ENCODE results near the gene SYT17.

SYT17 gene

DNA sequence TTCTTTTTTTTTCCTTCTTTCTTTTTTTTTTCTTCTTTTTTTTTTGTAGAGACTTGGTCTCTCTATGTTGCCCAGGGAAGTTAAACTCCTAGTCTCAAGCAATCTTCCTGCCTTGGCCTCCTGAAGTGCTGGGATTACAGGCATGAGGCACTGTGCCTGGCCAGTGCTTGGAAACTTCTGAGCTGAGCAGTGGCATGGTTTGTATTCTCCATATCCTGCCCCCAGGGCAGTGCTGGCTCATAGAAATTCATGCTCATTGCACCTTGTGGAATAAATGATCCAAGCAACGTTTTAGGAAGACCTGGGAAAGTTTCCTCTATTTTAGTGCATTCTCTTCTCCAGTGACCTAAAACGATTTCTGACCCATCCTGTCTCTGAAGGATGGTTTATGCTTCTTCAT, 16.7 kb upstream of the SYT17 start:
- DNase-seq (ENCODE audit: low spot score), result no peak
- Histone ChIP-seq H3K9ac (ENCODE audit: low read depth, low read length, poor library complexity) (no peak overlapping the region), H3K4me2 (ENCODE audit: insufficient read depth, low read length, poor library complexity, severe bottlenecking) (no peak overlapping the region), H2BK120ac (ENCODE audit: low read depth, low read length) (no peak overlapping the region), H3K9me3 (replicated peaks in 1 of 2; ENCODE audit: control insufficient read depth in 2 of 2, insufficient read depth in 1 of 2, low read depth in 1 of 2, low read length in 2 of 2) (peaks cover 0 to 3% of the 10 kb centered on the region in 2 donors), H3K4ac (ENCODE audit: low read length) (no peak overlapping the region), H3K23ac (ENCODE audit: low read depth, low read length, poor library complexity) (no peak overlapping the region), H3K18ac (ENCODE audit: low read length) (no peak overlapping the region), H3K36me3 (replicated peaks in 1 of 2; ENCODE audit: control insufficient read depth in 2 of 2, insufficient read depth in 2 of 2, low read length in 2 of 2) (no peaks in the 10 kb centered on the region), H3K14ac (ENCODE audit: low read length) (no peak overlapping the region), H3K27me3 (ENCODE audit: control insufficient read depth in 3 of 3, insufficient read depth in 3 of 3, low read depth in 1 of 3, low read length in 3 of 3) (peaks cover 0 to 4% (median 0%) of the 10 kb centered on the region in 3 experiments), H3K27ac (replicated peaks; ENCODE audit: low read length) (no peak overlapping the region), H2AFZ (ENCODE audit: low read length) (no peak overlapping the region), H2BK5ac (ENCODE audit: low read length) (no peak overlapping the region), H3K79me1 (ENCODE audit: low read depth, low read length) (no peaks in the 10 kb centered on the region), H3K4me3 (ENCODE audit: low read length in 2 of 2) (no peak overlapping the region), H2BK12ac (ENCODE audit: low read length) (no peak overlapping the region), H3K4me1 (ENCODE audit: control insufficient read depth in 2 of 2, insufficient read depth in 1 of 2, low read depth in 1 of 2, low read length in 2 of 2) (no peaks in the 10 kb centered on the region), H2BK15ac (ENCODE audit: low read length) (no peak overlapping the region), H4K8ac (ENCODE audit: low read depth, low read length) (no peak overlapping the region), H2AK5ac (ENCODE audit: low read depth, low read length) (no peak overlapping the region), H4K91ac (ENCODE audit: low read depth, low read length, poor library complexity) (no peak overlapping the region)
- no CpG with 5 or more reads among the region's 2 CpGs for WGBS, 2 donors (ENCODE audit: extremely low coverage in 2 of 2, insufficient read length in 2 of 2, insufficient replicate concordance in 1 of 2)

DNA sequence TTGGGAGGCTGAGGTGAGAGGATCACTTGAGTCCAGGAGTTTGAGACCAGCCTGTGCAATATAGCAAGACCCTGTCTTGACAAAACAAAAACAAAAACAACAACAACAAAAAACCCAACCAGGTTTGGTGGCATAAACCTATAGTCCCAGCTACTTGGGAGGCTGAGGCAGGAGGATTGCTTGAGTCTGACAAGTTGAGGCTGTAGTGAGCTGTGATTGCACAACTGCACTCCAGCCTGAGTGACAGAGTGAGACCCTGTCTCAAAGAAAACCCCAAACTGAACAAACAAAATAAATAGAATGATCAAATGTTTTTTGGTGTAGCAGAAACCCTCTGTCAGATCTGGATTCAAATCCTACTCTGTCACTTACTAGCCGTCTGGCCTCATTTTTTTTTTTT, 16.0 kb upstream of the SYT17 start:
- Histone ChIP-seq H4K8ac (ENCODE audit: low read depth, low read length) (no peak overlapping the region), H3K4ac (ENCODE audit: low read length) (no peak overlapping the region), H3K79me1 (ENCODE audit: low read depth, low read length) (no peaks in the 10 kb centered on the region), H3K4me3 (ENCODE audit: low read length in 2 of 2) (no peak overlapping the region), H2BK12ac (ENCODE audit: low read length) (no peak overlapping the region), H2AFZ (ENCODE audit: low read length) (no peak overlapping the region), H3K14ac (ENCODE audit: low read length) (no peak overlapping the region), H3K4me2 (ENCODE audit: insufficient read depth, low read length, poor library complexity, severe bottlenecking) (no peak overlapping the region), H3K27ac (replicated peaks; ENCODE audit: low read length) (no peak overlapping the region), H2BK15ac (ENCODE audit: low read length) (no peak overlapping the region), H2BK120ac (ENCODE audit: low read depth, low read length) (no peak overlapping the region), H4K91ac (ENCODE audit: low read depth, low read length, poor library complexity) (no peak overlapping the region), H3K27me3 (ENCODE audit: control insufficient read depth in 3 of 3, insufficient read depth in 3 of 3, low read depth in 1 of 3, low read length in 3 of 3) (peaks cover 0 to 4% (median 0%) of the 10 kb centered on the region in 3 experiments), H3K4me1 (ENCODE audit: control insufficient read depth in 2 of 2, insufficient read depth in 1 of 2, low read depth in 1 of 2, low read length in 2 of 2) (no peaks in the 10 kb centered on the region), H2AK5ac (ENCODE audit: low read depth, low read length) (no peak overlapping the region), H2BK5ac (ENCODE audit: low read length) (no peak overlapping the region), H3K9ac (ENCODE audit: low read depth, low read length, poor library complexity) (no peak overlapping the region), H3K23ac (ENCODE audit: low read depth, low read length, poor library complexity) (no peak overlapping the region), H3K9me3 (replicated peaks in 1 of 2; ENCODE audit: control insufficient read depth in 2 of 2, insufficient read depth in 1 of 2, low read depth in 1 of 2, low read length in 2 of 2) (peaks cover 0 to 3% of the 10 kb centered on the region in 2 donors), H3K18ac (ENCODE audit: low read length) (no peak overlapping the region), H3K36me3 (replicated peaks in 1 of 2; ENCODE audit: control insufficient read depth in 2 of 2, insufficient read depth in 2 of 2, low read length in 2 of 2) (no peaks in the 10 kb centered on the region)
- DNase-seq (ENCODE audit: low spot score), result no peak
- no CpG with 5 or more reads among the region's 1 CpG for WGBS, 2 donors (ENCODE audit: extremely low coverage in 2 of 2, insufficient read length in 2 of 2, insufficient replicate concordance in 1 of 2)

GRCh38 chr16:19153876-19154275, 14.2 kb upstream of the SYT17 start:
- Histone ChIP-seq H3K36me3 (replicated peaks in 1 of 2; ENCODE audit: control insufficient read depth in 2 of 2, insufficient read depth in 2 of 2, low read length in 2 of 2) (no peaks in the 10 kb centered on the region), H3K9me3 (replicated peaks in 1 of 2; ENCODE audit: control insufficient read depth in 2 of 2, insufficient read depth in 1 of 2, low read depth in 1 of 2, low read length in 2 of 2) (no peaks in the 10 kb centered on the region), H3K14ac (ENCODE audit: low read length) (no peak overlapping the region), H3K4me2 (ENCODE audit: insufficient read depth, low read length, poor library complexity, severe bottlenecking) (no peak overlapping the region), H3K79me1 (ENCODE audit: low read depth, low read length) (no peaks in the 10 kb centered on the region), H3K18ac (ENCODE audit: low read length) (no peak overlapping the region), H2BK120ac (ENCODE audit: low read depth, low read length) (no peak overlapping the region), H3K23ac (ENCODE audit: low read depth, low read length, poor library complexity) (no peak overlapping the region), H2AK5ac (ENCODE audit: low read depth, low read length) (no peak overlapping the region), H2BK5ac (ENCODE audit: low read length) (no peak overlapping the region), H3K4ac (ENCODE audit: low read length) (no peak overlapping the region), H2AFZ (ENCODE audit: low read length) (peak overlapping the region; percentile 79), H3K9ac (ENCODE audit: low read depth, low read length, poor library complexity) (no peak overlapping the region), H3K27me3 (ENCODE audit: control insufficient read depth in 3 of 3, insufficient read depth in 3 of 3, low read depth in 1 of 3, low read length in 3 of 3) (peaks cover 0 to 8% (median 2%) of the 10 kb centered on the region in 3 experiments), H3K4me3 (ENCODE audit: low read length in 2 of 2) (no peak overlapping the region), H4K91ac (ENCODE audit: low read depth, low read length, poor library complexity) (no peak overlapping the region), H2BK15ac (ENCODE audit: low read length) (no peak overlapping the region), H3K27ac (replicated peaks; ENCODE audit: low read length) (no peak overlapping the region), H3K4me1 (ENCODE audit: control insufficient read depth in 2 of 2, insufficient read depth in 1 of 2, low read depth in 1 of 2, low read length in 2 of 2) (no peaks in the 10 kb centered on the region), H2BK12ac (ENCODE audit: low read length) (no peak overlapping the region), H4K8ac (ENCODE audit: low read depth, low read length) (no peak overlapping the region)
- no CpG with 5 or more reads among the region's 4 CpGs for WGBS, 2 donors (ENCODE audit: extremely low coverage in 2 of 2, insufficient read length in 2 of 2, insufficient replicate concordance in 1 of 2)
- DNase-seq (ENCODE audit: low spot score), result no peak

DNA sequence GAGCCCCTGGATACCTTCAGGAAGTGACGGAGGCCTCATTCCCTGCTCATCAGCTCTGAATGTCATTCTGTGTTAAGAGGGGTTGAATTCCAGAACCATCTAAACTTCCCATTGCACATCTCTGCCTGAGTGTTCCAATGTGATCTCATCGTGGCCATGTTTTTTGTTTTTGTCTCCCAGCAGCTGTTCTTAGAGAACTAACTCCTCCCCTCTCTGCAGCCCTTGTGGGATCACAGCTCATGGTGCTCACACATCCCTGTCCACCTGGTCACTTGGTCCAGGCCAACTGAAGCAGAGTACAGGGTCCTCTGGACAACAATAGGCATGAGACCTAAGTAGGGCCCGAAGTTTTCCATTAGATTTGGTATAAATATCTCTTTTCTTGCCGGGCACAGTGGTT, 6.0 kb upstream of the SYT17 start:
- Histone ChIP-seq H4K91ac (ENCODE audit: low read depth, low read length, poor library complexity) (no peak overlapping the region), H3K4ac (ENCODE audit: low read length) (no peak overlapping the region), H3K4me1 (ENCODE audit: control insufficient read depth in 2 of 2, insufficient read depth in 1 of 2, low read depth in 1 of 2, low read length in 2 of 2) (no peaks in the 10 kb centered on the region), H3K4me2 (ENCODE audit: insufficient read depth, low read length, poor library complexity, severe bottlenecking) (no peak overlapping the region), H2BK120ac (ENCODE audit: low read depth, low read length) (no peak overlapping the region), H2BK15ac (ENCODE audit: low read length) (no peak overlapping the region), H3K27me3 (ENCODE audit: control insufficient read depth in 3 of 3, insufficient read depth in 3 of 3, low read depth in 1 of 3, low read length in 3 of 3) (peaks cover 0 to 36% (median 2%) of the 10 kb centered on the region in 3 experiments), H3K9me3 (replicated peaks in 1 of 2; ENCODE audit: control insufficient read depth in 2 of 2, insufficient read depth in 1 of 2, low read depth in 1 of 2, low read length in 2 of 2) (peaks cover 0 to 3% of the 10 kb centered on the region in 2 donors), H3K4me3 (ENCODE audit: low read length in 2 of 2) (no peak overlapping the region), H4K8ac (ENCODE audit: low read depth, low read length) (no peak overlapping the region), H3K9ac (ENCODE audit: low read depth, low read length, poor library complexity) (no peak overlapping the region), H3K79me1 (ENCODE audit: low read depth, low read length) (no peaks in the 10 kb centered on the region), H3K36me3 (replicated peaks in 1 of 2; ENCODE audit: control insufficient read depth in 2 of 2, insufficient read depth in 2 of 2, low read length in 2 of 2) (no peaks in the 10 kb centered on the region), H2BK12ac (ENCODE audit: low read length) (no peak overlapping the region), H2BK5ac (ENCODE audit: low read length) (no peak overlapping the region), H3K18ac (ENCODE audit: low read length) (no peak overlapping the region), H3K27ac (replicated peaks; ENCODE audit: low read length) (no peak overlapping the region), H2AK5ac (ENCODE audit: low read depth, low read length) (no peak overlapping the region), H3K14ac (ENCODE audit: low read length) (no peak overlapping the region), H3K23ac (ENCODE audit: low read depth, low read length, poor library complexity) (no peak overlapping the region), H2AFZ (ENCODE audit: low read length) (no peak overlapping the region)
- no CpG with 5 or more reads among the region's 4 CpGs for WGBS, 2 donors (ENCODE audit: extremely low coverage in 2 of 2, insufficient read length in 2 of 2, insufficient replicate concordance in 1 of 2)
- DNase-seq (ENCODE audit: low spot score), result no peak
